Upper lobe of left lung (tissue), 4 donors: ENCODE measurements around the gene JAK3.

Experiments
- POLR2A ChIP-seq, 4 donors: fragments of 450-650 bp; IDR thresholded peaks; one replicate each; pipeline ENCODE4 v1.5.1; 2016 to 2017; ENCODE audit warnings: antibody characterized with exemption in 4 of 4, mild to moderate bottlenecking in 2 of 4
- POLR2AphosphoS5 ChIP-seq, 2 donors: sonication (generic); formaldehyde crosslinking; IDR thresholded peaks; one replicate each; pipeline ENCODE4 v1.5.1; 2017; ENCODE audit warnings: antibody characterized with exemption in 2 of 2
- TF ChIP-seq, protein P1 (sequence below), 6 experiments: fragments of 450-650 bp in 4 of 6; fragments of 200-600 bp in 2 of 6; sonication (generic) in 2 of 6; IDR thresholded peaks; one replicate each; pipeline ENCODE4 v1.5.1; 2016 to 2019; ENCODE audit warnings: antibody characterized with exemption in 6 of 6

GRCh38 chr19:17865364-17866311 lies 17.9 kb upstream of the JAK3 start:
- TF ChIP-seq, protein P1, sequence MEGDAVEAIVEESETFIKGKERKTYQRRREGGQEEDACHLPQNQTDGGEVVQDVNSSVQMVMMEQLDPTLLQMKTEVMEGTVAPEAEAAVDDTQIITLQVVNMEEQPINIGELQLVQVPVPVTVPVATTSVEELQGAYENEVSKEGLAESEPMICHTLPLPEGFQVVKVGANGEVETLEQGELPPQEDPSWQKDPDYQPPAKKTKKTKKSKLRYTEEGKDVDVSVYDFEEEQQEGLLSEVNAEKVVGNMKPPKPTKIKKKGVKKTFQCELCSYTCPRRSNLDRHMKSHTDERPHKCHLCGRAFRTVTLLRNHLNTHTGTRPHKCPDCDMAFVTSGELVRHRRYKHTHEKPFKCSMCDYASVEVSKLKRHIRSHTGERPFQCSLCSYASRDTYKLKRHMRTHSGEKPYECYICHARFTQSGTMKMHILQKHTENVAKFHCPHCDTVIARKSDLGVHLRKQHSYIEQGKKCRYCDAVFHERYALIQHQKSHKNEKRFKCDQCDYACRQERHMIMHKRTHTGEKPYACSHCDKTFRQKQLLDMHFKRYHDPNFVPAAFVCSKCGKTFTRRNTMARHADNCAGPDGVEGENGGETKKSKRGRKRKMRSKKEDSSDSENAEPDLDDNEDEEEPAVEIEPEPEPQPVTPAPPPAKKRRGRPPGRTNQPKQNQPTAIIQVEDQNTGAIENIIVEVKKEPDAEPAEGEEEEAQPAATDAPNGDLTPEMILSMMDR (IDR thresholded peaks at IDR 0.05) = no peak
- TF ChIP-seq POLR2A (IDR thresholded peaks at IDR 0.05) (no peak), POLR2AphosphoS5 (IDR thresholded peaks at IDR 0.05) (peak in 1 of 2 donors; percentile 22)
